ENCODE data around the gene TCAP.
"Not testable (repeated sequence)": the region's sequence is repeated elsewhere in the genome, so short reads cannot be mapped to it uniquely, and the experiment has no call there.

Gene TCAP

DNA sequence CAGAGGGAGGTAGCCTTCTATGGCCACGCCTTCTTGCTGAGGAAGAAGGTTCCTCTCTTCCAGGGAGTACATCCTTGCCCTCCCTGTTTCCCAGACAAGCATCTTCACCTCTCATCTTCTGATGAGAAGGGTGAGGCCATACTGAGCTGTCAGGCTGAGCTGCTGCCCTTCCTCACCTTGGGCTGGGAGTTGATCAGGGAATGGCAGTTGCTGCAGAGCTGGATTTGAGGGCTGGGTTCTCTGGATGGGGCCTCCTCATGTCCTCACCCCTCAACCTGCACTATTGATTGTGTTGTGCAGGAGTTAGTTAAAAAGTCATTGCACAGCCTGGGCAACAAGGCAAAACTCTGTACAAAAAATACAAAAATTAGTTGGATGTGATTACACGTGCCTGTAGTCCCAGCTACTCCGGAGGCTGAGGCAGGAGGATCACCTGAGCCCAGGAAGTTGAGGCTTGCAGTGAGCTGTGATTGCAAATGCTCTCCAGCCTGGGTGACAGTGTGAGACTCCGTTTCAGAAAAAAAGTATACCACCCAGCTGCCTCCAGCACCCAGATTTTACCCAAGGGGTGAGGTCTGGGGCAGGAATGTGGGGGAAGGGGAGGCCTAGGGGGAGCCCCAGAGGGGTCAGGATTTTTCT, 36.8 kb downstream of the TCAP start:
- no peak for DNase-seq (ENCODE audit: insufficient read length, low spot score)
- FAIRE-seq = peak; percentile 67

GRCh38 chr17:39702901-39703893, 38.0 kb downstream of the TCAP start:
- FAIRE-seq = no peak
- DNase-seq (ENCODE audit: insufficient read length, low spot score) = no peak

DNA sequence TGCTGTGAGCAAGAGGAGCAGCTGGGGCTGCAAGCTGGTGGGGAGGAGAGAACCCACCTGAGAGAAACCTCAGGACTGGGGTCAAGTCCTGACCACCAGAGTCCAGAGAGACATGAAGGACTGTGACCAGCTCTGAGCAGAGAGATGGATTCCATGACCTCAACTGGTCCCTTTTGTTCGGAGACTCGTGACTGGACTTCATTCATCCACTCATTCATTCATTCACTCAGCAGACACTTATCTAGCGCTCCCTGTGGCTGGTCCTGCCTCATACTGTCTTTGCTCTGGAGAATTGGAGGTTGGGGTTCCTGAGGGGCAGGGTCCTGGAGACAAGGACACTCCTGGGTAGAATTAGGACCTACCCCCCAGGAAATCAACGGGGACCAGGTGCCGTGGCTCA, 38.8 kb downstream of the TCAP start:
- FAIRE-seq (no peak), DNase-seq (ENCODE audit: insufficient read length, low spot score) (no peak)

- FAIRE-seq (no peak), DNase-seq (ENCODE audit: insufficient read length, low spot score) (no peak)
Observed at GRCh38 chr17:39704821-39705551, 39.8 kb downstream of the TCAP start.

DNA sequence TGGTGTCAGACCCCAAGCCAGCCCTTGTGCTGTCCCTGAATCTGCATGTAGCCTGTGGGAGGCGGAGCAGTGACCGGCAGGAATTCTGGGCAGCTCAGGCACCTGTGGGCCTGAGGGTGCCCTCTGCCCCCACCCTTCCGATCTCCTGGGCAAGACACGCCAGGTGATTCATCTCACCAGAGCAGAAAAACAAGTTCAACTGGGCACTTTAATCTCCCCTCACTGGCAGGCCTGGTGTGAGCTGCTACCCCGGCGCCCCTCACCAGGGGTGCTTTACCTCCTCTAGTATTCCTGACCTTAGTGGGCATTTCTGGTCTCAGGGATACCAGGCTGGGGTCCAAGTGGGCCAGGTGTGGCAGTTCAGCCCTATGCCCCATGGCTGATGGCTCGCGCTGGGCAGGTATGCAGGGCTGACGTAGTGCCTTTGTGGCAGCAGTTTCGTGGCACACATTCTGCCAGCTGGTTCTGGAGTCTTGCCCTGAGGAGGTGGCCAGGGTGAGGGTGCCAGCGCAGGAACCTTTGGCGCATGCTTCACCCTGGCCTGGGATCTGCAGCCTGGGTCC, 40.7 kb downstream of the TCAP start:
- no peak for DNase-seq (ENCODE audit: insufficient read length, low spot score)
- peak; percentile 46 for FAIRE-seq

- FAIRE-seq = no peak
- DNase-seq (ENCODE audit: insufficient read length, low spot score) = no peak
Observed at GRCh38 chr17:39706383-39706782, 41.2 kb downstream of the TCAP start.

- DNase-seq (ENCODE audit: insufficient read length, low spot score) (no peak), FAIRE-seq (no peak)
Observed at GRCh38 chr17:39706921-39707337, 41.8 kb downstream of the TCAP start.

DNA sequence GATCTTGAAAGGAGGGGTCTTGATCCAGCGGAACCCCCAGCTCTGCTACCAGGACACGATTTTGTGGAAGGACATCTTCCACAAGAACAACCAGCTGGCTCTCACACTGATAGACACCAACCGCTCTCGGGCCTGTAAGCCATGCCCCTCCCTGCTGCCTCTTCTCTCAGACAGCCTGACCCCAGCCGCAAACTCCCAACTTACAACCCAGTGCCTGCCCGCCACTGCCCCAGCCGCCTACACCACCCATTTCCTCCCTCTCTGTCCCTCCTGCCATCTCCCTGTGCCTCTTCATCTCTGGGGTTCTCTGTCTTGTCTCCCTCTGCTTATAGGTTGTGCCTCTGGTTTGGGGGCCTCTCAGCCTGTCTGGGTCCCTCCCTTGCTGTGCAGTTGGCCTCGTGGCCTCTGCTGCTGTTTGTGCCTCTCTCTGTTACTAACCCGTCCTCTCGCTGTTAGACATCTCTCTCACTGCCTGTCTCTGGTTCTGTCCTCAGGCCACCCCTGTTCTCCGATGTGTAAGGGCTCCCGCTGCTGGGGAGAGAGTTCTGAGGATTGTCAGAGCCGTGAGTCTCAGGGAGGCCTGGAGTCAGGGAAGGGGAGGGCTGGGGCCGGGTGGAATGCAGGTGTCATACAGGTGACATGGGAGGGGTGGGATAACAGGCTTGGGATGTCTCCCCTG, 44.3 kb downstream of the TCAP start:
- DNase-seq (ENCODE audit: insufficient read length, low spot score) (no peak), FAIRE-seq (no peak)

GRCh38 chr17:39709998-39710964, 45.1 kb downstream of the TCAP start:
- FAIRE-seq (no peak), DNase-seq (ENCODE audit: insufficient read length, low spot score) (no peak)

GRCh38 chr17:39711071-39711470, 45.9 kb downstream of the TCAP start:
- FAIRE-seq; DNase-seq (ENCODE audit: insufficient read length, low spot score): not testable (repeated sequence)

GRCh38 chr17:39711851-39712250, 46.7 kb downstream of the TCAP start:
- FAIRE-seq (no peak), DNase-seq (ENCODE audit: insufficient read length, low spot score) (no peak)

DNA sequence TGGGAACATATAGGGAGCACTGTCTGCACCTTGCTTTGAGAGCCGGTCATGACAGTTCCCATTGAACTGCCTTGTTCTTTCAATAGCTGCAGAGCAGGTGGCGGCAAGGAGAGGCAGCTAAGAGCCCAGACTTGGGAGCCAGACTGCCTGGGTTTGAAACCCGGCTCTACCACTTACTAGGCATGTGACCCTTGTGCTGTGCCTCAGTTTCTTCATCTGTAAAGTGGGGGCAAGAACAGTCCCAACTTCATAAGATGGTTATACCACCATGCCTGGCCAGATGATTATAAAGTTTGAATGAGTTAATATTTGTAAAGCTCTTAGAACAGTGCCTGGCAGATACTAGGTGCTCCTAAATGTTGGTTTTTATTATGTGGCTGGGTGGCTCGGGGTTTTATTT, 49.1 kb downstream of the TCAP start:
- DNase-seq (ENCODE audit: insufficient read length, low spot score) (no peak), FAIRE-seq (no peak)

GRCh38 chr17:39715375-39716072, 50.4 kb downstream of the TCAP start:
- FAIRE-seq (no peak), DNase-seq (ENCODE audit: insufficient read length, low spot score) (no peak)

Data from HTR-8/SVneo (cell line).